ENCODE results near the gene ZNF521. TPM values are rescaled to one million over a fixed set of nuclear protein-coding genes. Genes with fewer than 3 reads are reported as not detected.
A peak's percentile ranks its signal among the peaks of the same experiment; 100 is the strongest.

The ZNF521 gene
- total RNA-seq = 1 to 10 TPM; 3.8 to 5.3 TPM

GRCh38 chr18:25351777-25352628 is at the start of gene ZNF521:
TSS of gene ZNF521 (minus strand) at chr18:25352166. CDS start at chr18:25350946, 1,220 bp downstream.
- Histone ChIP-seq H3K9ac (ENCODE audit: low read depth in 2 of 2, low read length in 2 of 2) (peak within 1 kb of the TSS in 1 of 2 donors; percentile 58), H3K27ac (peak within 1 kb of the TSS; percentile 72), H3K9me3 (no peaks in the 10 kb centered on the region), H3K4me1 (peaks cover 4% of the 10 kb centered on the region), H3K36me3 (no peaks in the 10 kb centered on the region), H3K27me3 (peaks cover 47% of the 10 kb centered on the region), H3K4me3 (peak within 1 kb of the TSS; percentile 56)
- intact Hi-C loops (cut with DNase I) = no loop called here
- peak; percentile 72 for DNase-seq
- no peak for TF ChIP-seq CTCF (IDR thresholded peaks at IDR 0.05)

- Histone ChIP-seq H3K4me1 (no peaks in the 10 kb centered on the region), H3K27me3 (no peaks in the 10 kb centered on the region), H3K4me3 (no peak overlapping the region), H3K9ac (ENCODE audit: low read depth in 2 of 2, low read length in 2 of 2) (no peak overlapping the region), H3K27ac (no peak overlapping the region), H3K9me3 (no peaks in the 10 kb centered on the region), H3K36me3 (no peaks in the 10 kb centered on the region)
- no peak for TF ChIP-seq CTCF (IDR thresholded peaks at IDR 0.05)
- intact Hi-C loops (cut with DNase I) = no loop called here
- DNase-seq = no peak
Measured at GRCh38 chr18:25399554-25399953, 47.6 kb upstream of the ZNF521 start.

GRCh38 chr18:25392192-25392591 is 40.2 kb upstream of the ZNF521 start:
- H3K27me3 ChIP-seq = no peaks in the 10 kb centered on the region
- TF ChIP-seq CTCF (IDR thresholded peaks at IDR 0.05) = no peak
- no peak for DNase-seq
- no peak overlapping the region for H3K4me3 ChIP-seq
- no peaks in the 10 kb centered on the region for H3K36me3 ChIP-seq
- no peak overlapping the region for H3K9ac ChIP-seq (ENCODE audit: low read depth in 2 of 2, low read length in 2 of 2)
- H3K9me3 ChIP-seq = no peaks in the 10 kb centered on the region
- intact Hi-C loops (cut with DNase I) = no loop called here
- H3K4me1 ChIP-seq = no peaks in the 10 kb centered on the region
- H3K27ac ChIP-seq = no peak overlapping the region

GRCh38 chr18:25373432-25374179 is 21.6 kb upstream of the ZNF521 start:
- TF ChIP-seq CTCF (IDR thresholded peaks at IDR 0.05) = no peak
- no peak overlapping the region for H3K27ac ChIP-seq
- DNase-seq = no peak
- no peaks in the 10 kb centered on the region for H3K4me1 ChIP-seq
- no peaks in the 10 kb centered on the region for H3K36me3 ChIP-seq
- intact Hi-C loops (cut with DNase I) = no loop called here
- no peaks in the 10 kb centered on the region for H3K27me3 ChIP-seq
- H3K9me3 ChIP-seq = no peaks in the 10 kb centered on the region
- no peak overlapping the region for H3K4me3 ChIP-seq
- no peak overlapping the region for H3K9ac ChIP-seq (ENCODE audit: low read depth in 2 of 2, low read length in 2 of 2)

GRCh38 chr18:25370391-25370790 is 18.4 kb upstream of the ZNF521 start:
- no peak for TF ChIP-seq CTCF (IDR thresholded peaks at IDR 0.05)
- Histone ChIP-seq H3K9ac (ENCODE audit: low read depth in 2 of 2, low read length in 2 of 2) (no peak overlapping the region), H3K27ac (no peak overlapping the region), H3K4me3 (no peak overlapping the region), H3K27me3 (no peaks in the 10 kb centered on the region), H3K9me3 (no peaks in the 10 kb centered on the region), H3K36me3 (no peaks in the 10 kb centered on the region), H3K4me1 (no peaks in the 10 kb centered on the region)
- intact Hi-C loops (cut with DNase I) = no loop called here
- DNase-seq = no peak

Data from colonic mucosa (tissue), 4 donors.